HG03025 (cell line): Measurements from ENCODE around the gene MBNL1.

Experiments
- ATAC-seq: cut with Tn5 transposase; IDR thresholded peaks from one replicate; pipeline ENCODE4 v1.9.1; 2021; ENCODE audit warnings: mild to moderate bottlenecking, moderate library complexity; ENCODE audit not compliant: unreplicated experiment, low FRiP score

MBNL1 gene

GRCh38 chr3:152461460-152461859 lies 192.7 kb downstream of the MBNL1 start:
- no peak for ATAC-seq

- ATAC-seq: no peak
Measured at GRCh38 chr3:152466784-152467183, 198.1 kb downstream of the MBNL1 start.

- ATAC-seq: no peak
Measured at GRCh38 chr3:152469248-152470025, 200.7 kb downstream of the MBNL1 start.

GRCh38 chr3:152470095-152470494 lies 201.4 kb downstream of the MBNL1 start:
- no peak for ATAC-seq

- no peak for ATAC-seq
Measured at GRCh38 chr3:152470893-152471292, 202.2 kb downstream of the MBNL1 start.

GRCh38 chr3:152471814-152472671 lies 203.3 kb downstream of the MBNL1 start:
- ATAC-seq: peak; percentile 54

GRCh38 chr3:152472672-152472954 lies 203.9 kb downstream of the MBNL1 start:
- ATAC-seq: no peak

- ATAC-seq: no peak
Measured at GRCh38 chr3:152474585-152474984, 205.9 kb downstream of the MBNL1 start.

- no peak for ATAC-seq
Measured at GRCh38 chr3:152477422-152477821, 208.7 kb downstream of the MBNL1 start.

GRCh38 chr3:152480282-152480953 lies 211.7 kb downstream of the MBNL1 start:
- ATAC-seq: peak; percentile 73

- no peak for ATAC-seq
Measured at GRCh38 chr3:152486364-152486763, 217.6 kb downstream of the MBNL1 start.

GRCh38 chr3:152488449-152488848 lies 219.7 kb downstream of the MBNL1 start:
- ATAC-seq: no peak

- no peak for ATAC-seq
Measured at GRCh38 chr3:152491922-152492321, 223.2 kb downstream of the MBNL1 start.

- no peak for ATAC-seq
Measured at GRCh38 chr3:152496286-152496685, 227.6 kb downstream of the MBNL1 start.

- no peak for ATAC-seq
Measured at GRCh38 chr3:152496716-152497115, 228.0 kb downstream of the MBNL1 start.

- ATAC-seq: no peak
Measured at GRCh38 chr3:152497457-152497856, 228.7 kb downstream of the MBNL1 start.

- ATAC-seq: no peak
Measured at GRCh38 chr3:152497890-152498289, 229.2 kb downstream of the MBNL1 start.

GRCh38 chr3:152499791-152500385 lies 231.2 kb downstream of the MBNL1 start:
- ATAC-seq: no peak

GRCh38 chr3:152505926-152506325 lies 237.2 kb downstream of the MBNL1 start:
- peak; percentile 94 for ATAC-seq

- no peak for ATAC-seq
Measured at GRCh38 chr3:152508705-152509104, 240.0 kb downstream of the MBNL1 start.

- ATAC-seq: peak; percentile 78
Measured at GRCh38 chr3:152511904-152512303, 243.2 kb downstream of the MBNL1 start.
